Activated CD8-positive, alpha-beta T cell treated with anti-CD3 and anti-CD28 coated beads, Interleukin-2, amount 10 ng/mL, durations not matched to agents 7 days and 5 days (primary cell): ENCODE data around the gene DMBT1. TPM values are rescaled to one million over a fixed set of nuclear protein-coding genes. Genes with fewer than 3 reads are reported as not detected.

Source experiments
- ATAC-seq: fragments of 150-1000 bp; cut with Tn5 transposase; one replicate; pipeline ENCODE4 v1.10.0; 2021; ENCODE audit warnings: moderate library complexity
- CTCF ChIA-PET: fragments of 350-600 bp; sonication (Branson Sonifier 250); formaldehyde crosslinking; loops from one replicate; lab custom pipeline; 2021; ENCODE audit warnings: antibody characterized with exemption; lab: Charles Lee
- POLR2A ChIA-PET: fragments of 350-600 bp; sonication (Branson Sonifier 250); formaldehyde crosslinking; loops from one replicate; lab custom pipeline; 2021; ENCODE audit warnings: antibody characterized with exemption; lab: Charles Lee
- DNase-seq: peaks from one replicate; pipeline ENCODE4 v3.0.0-alpha.2; 2020
- H3K27ac Mint-ChIP-seq: one replicate; pipeline ENCODE4 v1.8.0; 2021; ENCODE audit warnings: mild to moderate bottlenecking, mixed read lengths
- H3K27me3 Mint-ChIP-seq: one replicate; pipeline ENCODE4 v1.8.0; 2021; ENCODE audit warnings: low read depth, mixed read lengths
- H3K36me3 Mint-ChIP-seq: one replicate; pipeline ENCODE4 v1.8.0; 2021; ENCODE audit warnings: low read depth, mixed read lengths
- H3K4me1 Mint-ChIP-seq: one replicate; pipeline ENCODE4 v1.8.0; 2021; ENCODE audit warnings: low read depth, mixed read lengths
- H3K4me3 Mint-ChIP-seq: one replicate; pipeline ENCODE4 v1.8.0; 2021; ENCODE audit warnings: mild to moderate bottlenecking, mixed read lengths
- H3K9me3 Mint-ChIP-seq: one replicate; pipeline ENCODE4 v1.8.0; 2022; ENCODE audit warnings: mixed read lengths; ENCODE audit not compliant: insufficient read depth
- total RNA-seq, 2 experiments: library from RNA; stranded (reverse); gene quantifications; one replicate each; pipeline ENCODE4 v1.2.3, GENCODE V29; 2021

DMBT1 gene
- total RNA-seq, 2 experiments from 2014 or later = not detected

DNA sequence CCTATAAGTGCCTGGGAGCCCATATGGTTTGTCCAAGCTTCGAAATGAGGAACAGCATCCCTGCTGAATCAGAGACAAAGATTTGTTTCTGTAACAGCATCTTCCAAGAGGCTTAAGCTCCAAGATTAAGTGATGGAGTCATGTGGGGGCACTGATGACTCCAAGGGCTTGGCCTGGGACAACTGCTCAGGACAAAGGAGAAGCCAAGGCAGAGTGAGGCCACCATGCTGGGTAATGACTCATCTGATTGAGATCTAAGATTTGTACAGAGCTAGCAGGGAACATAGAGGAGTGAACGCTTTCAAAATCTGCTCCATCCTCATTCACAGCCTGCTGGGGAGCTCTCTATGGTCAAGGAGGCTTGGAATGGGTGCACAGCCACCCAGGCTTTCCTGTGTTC lies 89.8 kb downstream of the DMBT1 start:
- POLR2A ChIA-PET = no interaction called here
- Mint-ChIP-seq H3K9me3 (no peaks in the 10 kb centered on the region), H3K36me3 (no peaks in the 10 kb centered on the region), H3K27ac (no peak overlapping the region), H3K27me3 (peaks cover 25% of the 10 kb centered on the region), H3K4me1 (no peaks in the 10 kb centered on the region), H3K4me3 (no peak overlapping the region)
- ATAC-seq (no peak), DNase-seq (no peak)
- CTCF ChIA-PET = no interaction called here

DNA sequence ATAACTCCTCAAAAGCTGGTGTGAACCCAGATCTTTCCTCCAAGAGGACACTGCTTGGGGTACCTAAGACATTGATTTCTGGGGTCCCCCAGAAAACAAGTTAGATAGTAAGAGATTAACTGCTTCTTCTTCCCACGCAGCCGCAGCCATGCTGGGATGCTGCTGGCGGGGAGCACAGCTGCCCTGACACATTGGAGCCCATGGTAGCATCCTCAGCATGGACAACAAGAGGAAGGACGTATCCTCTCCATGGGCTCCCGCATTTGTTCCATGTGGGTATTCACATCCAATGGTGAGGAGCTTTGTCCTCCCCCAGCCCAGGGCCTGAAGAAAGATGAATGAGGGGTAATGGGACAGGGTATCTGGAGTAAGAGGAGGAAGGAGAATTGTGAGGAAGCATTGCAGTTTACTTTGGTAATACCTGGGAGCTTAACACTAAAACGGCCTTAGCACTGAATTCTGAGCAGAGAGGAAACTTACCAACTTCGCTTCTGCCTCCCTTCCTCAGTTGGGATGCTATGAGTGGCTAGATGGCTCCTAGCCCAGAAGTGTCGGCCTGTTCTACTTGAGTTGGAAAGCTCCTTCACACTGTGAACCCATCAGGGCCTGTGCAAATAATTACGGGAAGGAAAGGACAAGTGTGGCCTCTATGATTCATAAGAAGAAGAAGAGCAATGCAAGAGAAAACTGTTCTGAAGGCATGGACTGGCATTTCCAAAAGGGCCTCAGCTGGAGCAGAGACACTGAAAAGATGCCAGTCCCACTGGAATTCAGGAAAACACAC lies 95.2 kb downstream of the DMBT1 start:
- ChIA-PET CTCF (no interaction called here), POLR2A (no interaction called here)
- no peak overlapping the region for H3K4me3 Mint-ChIP-seq
- H3K27ac Mint-ChIP-seq = no peak overlapping the region
- no peaks in the 10 kb centered on the region for H3K9me3 Mint-ChIP-seq
- H3K4me1 Mint-ChIP-seq = no peaks in the 10 kb centered on the region
- ATAC-seq (no peak), DNase-seq (no peak)
- H3K36me3 Mint-ChIP-seq = no peaks in the 10 kb centered on the region
- peaks cover 27% of the 10 kb centered on the region for H3K27me3 Mint-ChIP-seq

DNA sequence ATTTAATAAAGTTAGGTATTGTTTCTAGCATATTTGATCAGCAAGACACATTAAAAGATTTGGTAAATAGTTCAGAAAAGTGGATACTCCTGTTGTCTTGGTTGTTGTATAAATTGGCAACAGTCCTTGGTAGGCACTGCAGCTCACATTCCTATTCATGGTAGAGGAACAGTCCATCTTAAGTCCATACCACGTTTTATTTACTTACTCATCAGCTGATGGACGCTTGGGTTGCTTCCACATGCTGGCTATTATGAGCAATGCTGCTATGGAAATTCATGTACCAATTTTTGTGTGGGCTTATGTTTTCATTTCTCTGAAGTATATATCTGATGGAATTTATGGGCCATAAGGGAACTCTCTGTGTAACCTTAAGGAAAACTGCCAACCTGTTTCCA lies 95.8 kb downstream of the DMBT1 start:
- H3K4me1 Mint-ChIP-seq = no peaks in the 10 kb centered on the region
- ChIA-PET CTCF (no interaction called here), POLR2A (no interaction called here)
- no peak for ATAC-seq
- no peaks in the 10 kb centered on the region for H3K9me3 Mint-ChIP-seq
- no peak overlapping the region for H3K4me3 Mint-ChIP-seq
- no peaks in the 10 kb centered on the region for H3K36me3 Mint-ChIP-seq
- DNase-seq = no peak
- no peak overlapping the region for H3K27ac Mint-ChIP-seq
- H3K27me3 Mint-ChIP-seq = peaks cover 22% of the 10 kb centered on the region

DNA sequence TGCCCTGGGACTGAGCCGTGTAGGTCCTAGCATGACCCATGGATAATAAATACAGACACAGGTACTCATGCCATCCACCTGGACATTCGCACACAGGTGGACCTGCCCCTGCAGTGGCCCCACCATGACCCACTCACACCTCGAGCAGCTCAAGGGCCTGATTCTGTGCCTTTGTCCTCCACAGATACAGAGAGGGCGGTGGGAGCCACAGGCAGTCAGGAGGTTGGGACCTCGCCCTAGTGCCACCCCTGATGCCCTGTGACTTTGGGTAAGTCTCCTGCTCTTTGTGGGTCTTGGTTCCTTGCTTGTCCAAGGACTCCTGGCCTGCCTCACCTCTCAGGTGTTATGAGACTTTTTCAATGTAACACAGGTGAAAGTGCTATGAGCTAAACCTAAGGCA lies 96.2 kb downstream of the DMBT1 start:
- Mint-ChIP-seq H3K27ac (no peak overlapping the region), H3K9me3 (no peaks in the 10 kb centered on the region), H3K4me3 (no peak overlapping the region), H3K27me3 (peaks cover 21% of the 10 kb centered on the region), H3K4me1 (no peaks in the 10 kb centered on the region), H3K36me3 (no peaks in the 10 kb centered on the region)
- ChIA-PET CTCF (no interaction called here), POLR2A (no interaction called here)
- no peak for ATAC-seq
- DNase-seq = no peak

DNA sequence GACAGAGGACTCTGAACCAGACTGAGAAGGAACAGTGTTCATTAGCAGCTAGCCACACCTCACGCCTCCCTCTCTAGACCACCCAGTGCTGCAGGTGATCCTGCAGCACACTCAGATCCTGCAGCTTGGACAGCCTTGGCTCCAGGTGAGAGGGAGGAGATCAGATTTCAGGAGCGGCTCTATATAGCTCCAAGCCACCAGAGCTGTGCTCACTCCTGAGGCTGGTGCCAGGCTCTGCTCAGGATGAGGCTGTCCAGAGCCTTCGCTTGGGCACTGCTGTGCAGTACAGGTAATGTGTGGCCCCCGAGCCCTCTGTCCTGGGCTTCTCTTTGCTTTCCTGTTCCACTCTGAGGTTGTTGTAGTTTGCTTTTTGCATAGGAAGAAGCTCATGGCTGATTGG lies 96.7 kb downstream of the DMBT1 start:
- peaks cover 21% of the 10 kb centered on the region for H3K27me3 Mint-ChIP-seq
- CTCF ChIA-PET = no interaction called here
- H3K4me3 Mint-ChIP-seq = no peak overlapping the region
- no peak for ATAC-seq
- no peak overlapping the region for H3K27ac Mint-ChIP-seq
- H3K9me3 Mint-ChIP-seq = no peaks in the 10 kb centered on the region
- DNase-seq = no peak
- no peaks in the 10 kb centered on the region for H3K4me1 Mint-ChIP-seq
- POLR2A ChIA-PET = no interaction called here
- H3K36me3 Mint-ChIP-seq = no peaks in the 10 kb centered on the region

DNA sequence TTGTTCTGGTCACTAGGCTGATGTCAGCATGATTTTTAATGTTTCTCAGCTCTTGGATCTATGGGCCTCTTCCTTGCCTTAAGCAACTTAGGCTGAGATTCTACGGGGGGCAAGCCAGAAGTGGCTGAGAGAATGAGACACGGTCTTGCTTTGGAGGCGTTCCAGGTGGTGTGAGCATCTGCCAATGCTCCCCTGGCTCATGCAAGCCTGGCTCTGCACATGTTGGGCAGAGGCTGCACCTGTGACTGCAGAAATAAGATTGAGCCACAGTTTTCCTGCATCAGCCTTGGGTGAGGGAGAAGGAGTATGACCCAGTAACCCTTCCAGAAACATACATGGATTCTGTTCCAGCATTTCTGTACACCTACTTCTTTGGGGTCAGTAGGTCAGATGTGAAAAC lies 97.2 kb downstream of the DMBT1 start:
- Mint-ChIP-seq H3K27ac (no peak overlapping the region), H3K36me3 (no peaks in the 10 kb centered on the region), H3K9me3 (no peaks in the 10 kb centered on the region), H3K27me3 (peaks cover 18% of the 10 kb centered on the region), H3K4me1 (no peaks in the 10 kb centered on the region), H3K4me3 (no peak overlapping the region)
- ATAC-seq = no peak
- POLR2A ChIA-PET = no interaction called here
- CTCF ChIA-PET = no interaction called here
- DNase-seq = no peak

DNA sequence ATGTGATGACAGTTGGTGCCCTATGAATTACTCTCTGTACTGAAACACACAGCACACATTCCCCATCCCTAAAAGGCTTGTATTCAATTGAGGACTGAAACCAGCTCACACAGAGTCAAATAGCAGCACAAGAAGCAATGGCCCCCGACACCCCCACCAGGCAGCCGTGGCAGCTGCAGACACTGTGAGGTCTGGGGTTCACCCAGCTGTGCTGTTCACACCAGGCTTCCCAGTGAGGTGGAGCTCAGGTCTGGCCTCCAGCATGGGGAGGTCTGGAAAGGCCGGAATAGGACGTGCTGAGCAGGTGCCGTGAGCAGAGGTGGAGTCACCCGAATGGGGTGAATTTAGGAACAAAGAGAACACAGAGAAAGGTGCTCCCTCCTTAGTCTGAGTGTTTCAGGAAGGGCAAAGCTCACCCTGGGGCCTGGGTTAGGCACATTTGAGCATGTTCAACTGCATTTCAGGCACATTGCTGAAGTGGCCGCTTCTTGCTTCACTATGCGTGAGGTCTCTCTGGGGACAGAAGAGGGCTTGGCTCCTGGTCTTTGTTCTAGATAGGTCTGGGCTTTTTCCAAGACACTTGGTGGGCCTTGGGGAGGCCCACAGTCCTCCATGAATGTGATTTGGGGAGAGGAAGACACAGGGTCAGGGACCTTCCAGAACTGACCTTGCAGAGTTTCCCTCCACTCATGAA lies 97.9 kb downstream of the DMBT1 start:
- Mint-ChIP-seq H3K36me3 (no peaks in the 10 kb centered on the region), H3K4me3 (no peak overlapping the region), H3K4me1 (no peaks in the 10 kb centered on the region), H3K9me3 (no peaks in the 10 kb centered on the region), H3K27me3 (peaks cover 12% of the 10 kb centered on the region), H3K27ac (no peak overlapping the region)
- ATAC-seq (no peak), DNase-seq (no peak)
- CTCF ChIA-PET = no interaction called here
- POLR2A ChIA-PET = no interaction called here

DNA sequence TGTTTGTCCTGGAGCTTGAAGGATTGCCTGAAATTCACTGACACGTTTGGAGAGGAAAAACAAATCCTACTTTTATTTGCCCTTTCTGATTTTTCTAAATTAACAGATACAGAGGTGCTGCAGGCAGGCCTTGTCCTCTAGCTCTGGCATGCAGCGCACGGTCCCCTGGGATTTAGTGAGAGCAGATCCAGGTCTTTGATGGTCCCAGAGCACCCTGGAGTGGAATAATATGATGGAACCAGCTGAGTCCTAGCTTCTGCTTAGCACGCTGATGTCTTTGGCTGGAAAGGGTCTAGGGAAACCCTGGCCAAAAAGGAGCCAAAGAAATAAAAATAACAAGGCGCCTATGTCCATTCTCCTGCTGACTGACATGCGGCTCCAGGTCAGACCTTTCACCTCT lies 98.6 kb downstream of the DMBT1 start:
- CTCF ChIA-PET = no interaction called here
- H3K27ac Mint-ChIP-seq = no peak overlapping the region
- no peaks in the 10 kb centered on the region for H3K36me3 Mint-ChIP-seq
- DNase-seq (no peak), ATAC-seq (no peak)
- POLR2A ChIA-PET = no interaction called here
- peaks cover 8% of the 10 kb centered on the region for H3K27me3 Mint-ChIP-seq
- no peaks in the 10 kb centered on the region for H3K9me3 Mint-ChIP-seq
- H3K4me3 Mint-ChIP-seq = no peak overlapping the region
- H3K4me1 Mint-ChIP-seq = no peaks in the 10 kb centered on the region

DNA sequence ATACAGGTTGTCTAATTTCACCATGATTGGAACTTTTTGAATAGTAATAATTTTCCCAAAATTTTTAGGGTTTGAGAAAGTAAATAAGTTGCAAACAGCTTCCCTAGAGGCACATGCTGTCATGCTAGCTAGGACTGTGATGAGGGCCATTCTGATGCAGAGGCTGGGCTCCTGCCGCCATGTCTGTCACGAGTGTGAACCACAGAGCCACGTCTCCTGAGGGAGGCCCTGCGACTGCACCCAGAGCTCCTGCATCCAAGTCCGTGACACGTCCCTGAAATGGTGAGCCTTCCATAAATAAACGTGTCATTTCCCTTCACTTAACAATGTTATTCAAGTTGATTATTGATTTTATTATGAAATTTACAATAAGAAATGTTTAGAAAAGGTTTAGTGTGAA lies 99.1 kb downstream of the DMBT1 start:
- Mint-ChIP-seq H3K4me3 (no peak overlapping the region), H3K27me3 (peaks cover 8% of the 10 kb centered on the region), H3K36me3 (no peaks in the 10 kb centered on the region), H3K27ac (no peak overlapping the region), H3K4me1 (no peaks in the 10 kb centered on the region), H3K9me3 (no peaks in the 10 kb centered on the region)
- ChIA-PET POLR2A (no interaction called here), CTCF (no interaction called here)
- ATAC-seq = no peak
- DNase-seq = no peak

DNA sequence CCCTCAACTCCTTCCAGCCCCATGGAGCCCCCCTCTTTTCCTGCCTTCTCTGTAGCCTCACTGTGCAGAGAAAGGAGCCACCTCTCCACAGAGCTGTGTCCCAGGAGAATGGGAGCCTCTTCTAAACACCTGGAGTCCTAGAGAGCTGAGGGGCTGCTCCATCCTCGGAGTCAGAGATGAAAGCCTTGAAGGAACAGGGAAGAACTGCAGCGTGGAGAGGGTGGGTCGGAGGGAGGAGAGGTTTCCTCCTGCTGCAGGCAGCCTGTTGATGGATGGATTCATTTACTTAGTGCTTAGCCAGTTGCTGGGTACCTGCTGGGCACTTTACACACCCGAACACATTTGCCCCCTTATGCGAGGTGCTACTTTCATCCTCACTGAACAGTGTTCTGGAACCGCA lies 100.1 kb downstream of the DMBT1 start:
- no peak overlapping the region for H3K27ac Mint-ChIP-seq
- H3K36me3 Mint-ChIP-seq = no peaks in the 10 kb centered on the region
- ATAC-seq (no peak), DNase-seq (no peak)
- no peaks in the 10 kb centered on the region for H3K4me1 Mint-ChIP-seq
- H3K4me3 Mint-ChIP-seq = no peak overlapping the region
- ChIA-PET POLR2A (no interaction called here), CTCF (no interaction called here)
- H3K27me3 Mint-ChIP-seq = peaks cover 2% of the 10 kb centered on the region
- H3K9me3 Mint-ChIP-seq = no peaks in the 10 kb centered on the region

DNA sequence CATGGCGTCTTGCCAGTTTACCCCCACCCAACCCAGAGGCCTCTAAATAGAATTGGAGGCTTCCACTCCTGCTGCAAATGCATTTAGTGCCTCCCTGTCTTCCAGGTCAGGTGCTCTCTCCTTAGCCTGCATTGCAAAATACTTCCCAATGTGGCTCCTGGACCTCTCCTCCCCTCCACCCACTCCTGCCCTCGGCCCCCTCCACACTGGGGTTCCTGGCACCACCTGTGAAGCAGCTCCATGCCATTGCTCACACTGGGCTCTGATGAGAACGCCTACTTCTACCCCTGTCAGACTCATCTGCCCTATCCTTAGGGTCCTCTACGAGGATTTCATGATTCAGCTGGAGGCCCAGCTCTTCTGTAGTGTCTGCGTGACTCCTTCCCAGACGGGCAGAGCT lies 101.7 kb downstream of the DMBT1 start:
- POLR2A ChIA-PET = no interaction called here
- CTCF ChIA-PET = no interaction called here
- peaks cover 3% of the 10 kb centered on the region for H3K27me3 Mint-ChIP-seq
- H3K4me3 Mint-ChIP-seq = no peak overlapping the region
- H3K36me3 Mint-ChIP-seq = no peaks in the 10 kb centered on the region
- H3K4me1 Mint-ChIP-seq = no peaks in the 10 kb centered on the region
- H3K27ac Mint-ChIP-seq = no peak overlapping the region
- ATAC-seq (no peak), DNase-seq (no peak)
- no peaks in the 10 kb centered on the region for H3K9me3 Mint-ChIP-seq

DNA sequence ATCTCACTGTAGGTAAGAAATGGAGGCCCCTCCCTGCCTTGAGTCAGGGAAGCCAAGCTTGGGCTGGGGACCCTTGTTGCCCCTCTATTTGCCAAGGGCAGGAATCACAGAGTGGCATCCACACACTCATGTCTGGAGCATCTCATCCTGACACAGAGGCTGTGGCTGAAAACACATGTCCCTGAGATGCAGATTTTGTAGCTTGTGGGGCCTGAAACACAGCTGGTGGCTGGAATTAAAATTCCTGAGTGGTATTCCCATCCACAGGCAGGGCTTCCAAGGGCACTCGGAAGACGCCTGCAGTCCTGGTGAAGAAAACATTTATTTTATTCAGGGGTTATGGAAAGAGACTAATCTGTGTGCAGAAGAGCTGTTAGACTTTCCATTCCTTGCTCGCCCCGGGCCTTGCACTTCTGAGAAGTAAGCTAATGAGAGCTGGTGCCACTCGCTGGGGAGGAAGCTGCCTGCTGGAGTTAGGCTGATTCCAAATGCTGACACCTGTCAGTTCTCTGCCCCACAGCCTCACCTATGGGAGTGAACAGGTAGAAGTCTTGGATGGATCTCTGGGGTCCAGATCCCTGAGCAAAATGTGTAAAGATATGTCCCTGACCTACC lies 103.1 kb downstream of the DMBT1 start:
- DNase-seq (no peak), ATAC-seq (no peak)
- Mint-ChIP-seq H3K27me3 (peaks cover 7% of the 10 kb centered on the region), H3K27ac (no peak overlapping the region), H3K4me3 (no peak overlapping the region), H3K36me3 (no peaks in the 10 kb centered on the region), H3K9me3 (no peaks in the 10 kb centered on the region), H3K4me1 (no peaks in the 10 kb centered on the region)
- ChIA-PET POLR2A (no interaction called here), CTCF (no interaction called here)
